Measurements from ENCODE around the gene ADCY4. TPM values are rescaled to one million over a fixed set of nuclear protein-coding genes. Genes with fewer than 3 reads are reported as not detected.

The ADCY4 gene
- total and polyA plus RNA-seq, 2 of the 13 experiments (the other 11 are each of a cell fraction or from before 2014, with no cell fraction given): 0.03 TPM; not detected in 1

DNA sequence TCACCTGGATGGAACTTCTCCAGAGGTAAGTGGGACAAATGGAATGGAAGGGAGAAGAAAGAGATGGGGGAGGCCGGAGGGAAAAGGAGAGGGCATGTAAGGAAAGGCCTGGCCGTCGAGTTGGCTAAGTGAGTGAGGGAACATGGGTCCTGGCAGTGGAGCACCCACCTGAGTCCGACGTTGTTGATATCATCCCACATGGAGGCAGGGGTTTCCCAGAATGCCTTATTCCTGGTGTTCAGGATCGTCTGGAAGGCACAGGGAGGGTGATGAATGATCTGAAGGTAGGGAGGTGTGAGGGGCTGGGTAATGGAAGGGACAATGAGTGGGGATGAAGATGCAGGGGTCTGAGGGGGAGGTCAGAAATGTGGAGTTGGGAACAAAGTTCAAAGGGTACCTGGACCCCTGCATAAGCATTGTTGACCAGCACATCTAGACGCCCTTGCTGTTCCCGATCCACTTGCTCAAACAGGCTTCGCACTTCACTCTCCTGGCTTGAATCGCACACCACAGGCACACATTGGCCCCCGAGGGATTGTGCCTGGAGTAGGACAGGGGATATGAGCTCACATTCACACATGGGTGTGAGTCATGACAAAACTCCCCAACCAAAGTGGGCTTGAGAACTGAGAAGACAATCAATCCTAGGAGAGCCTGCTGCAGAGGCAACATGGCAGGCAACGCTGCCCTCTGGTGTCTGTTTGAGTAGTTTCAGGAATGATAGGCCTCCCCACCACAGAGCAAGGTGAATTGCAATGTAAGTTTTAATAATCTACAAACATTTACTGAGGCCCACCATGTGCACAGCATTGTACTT, 38.3 kb downstream of the ADCY4 start (continued):
- TF ChIP-seq, protein P1, sequence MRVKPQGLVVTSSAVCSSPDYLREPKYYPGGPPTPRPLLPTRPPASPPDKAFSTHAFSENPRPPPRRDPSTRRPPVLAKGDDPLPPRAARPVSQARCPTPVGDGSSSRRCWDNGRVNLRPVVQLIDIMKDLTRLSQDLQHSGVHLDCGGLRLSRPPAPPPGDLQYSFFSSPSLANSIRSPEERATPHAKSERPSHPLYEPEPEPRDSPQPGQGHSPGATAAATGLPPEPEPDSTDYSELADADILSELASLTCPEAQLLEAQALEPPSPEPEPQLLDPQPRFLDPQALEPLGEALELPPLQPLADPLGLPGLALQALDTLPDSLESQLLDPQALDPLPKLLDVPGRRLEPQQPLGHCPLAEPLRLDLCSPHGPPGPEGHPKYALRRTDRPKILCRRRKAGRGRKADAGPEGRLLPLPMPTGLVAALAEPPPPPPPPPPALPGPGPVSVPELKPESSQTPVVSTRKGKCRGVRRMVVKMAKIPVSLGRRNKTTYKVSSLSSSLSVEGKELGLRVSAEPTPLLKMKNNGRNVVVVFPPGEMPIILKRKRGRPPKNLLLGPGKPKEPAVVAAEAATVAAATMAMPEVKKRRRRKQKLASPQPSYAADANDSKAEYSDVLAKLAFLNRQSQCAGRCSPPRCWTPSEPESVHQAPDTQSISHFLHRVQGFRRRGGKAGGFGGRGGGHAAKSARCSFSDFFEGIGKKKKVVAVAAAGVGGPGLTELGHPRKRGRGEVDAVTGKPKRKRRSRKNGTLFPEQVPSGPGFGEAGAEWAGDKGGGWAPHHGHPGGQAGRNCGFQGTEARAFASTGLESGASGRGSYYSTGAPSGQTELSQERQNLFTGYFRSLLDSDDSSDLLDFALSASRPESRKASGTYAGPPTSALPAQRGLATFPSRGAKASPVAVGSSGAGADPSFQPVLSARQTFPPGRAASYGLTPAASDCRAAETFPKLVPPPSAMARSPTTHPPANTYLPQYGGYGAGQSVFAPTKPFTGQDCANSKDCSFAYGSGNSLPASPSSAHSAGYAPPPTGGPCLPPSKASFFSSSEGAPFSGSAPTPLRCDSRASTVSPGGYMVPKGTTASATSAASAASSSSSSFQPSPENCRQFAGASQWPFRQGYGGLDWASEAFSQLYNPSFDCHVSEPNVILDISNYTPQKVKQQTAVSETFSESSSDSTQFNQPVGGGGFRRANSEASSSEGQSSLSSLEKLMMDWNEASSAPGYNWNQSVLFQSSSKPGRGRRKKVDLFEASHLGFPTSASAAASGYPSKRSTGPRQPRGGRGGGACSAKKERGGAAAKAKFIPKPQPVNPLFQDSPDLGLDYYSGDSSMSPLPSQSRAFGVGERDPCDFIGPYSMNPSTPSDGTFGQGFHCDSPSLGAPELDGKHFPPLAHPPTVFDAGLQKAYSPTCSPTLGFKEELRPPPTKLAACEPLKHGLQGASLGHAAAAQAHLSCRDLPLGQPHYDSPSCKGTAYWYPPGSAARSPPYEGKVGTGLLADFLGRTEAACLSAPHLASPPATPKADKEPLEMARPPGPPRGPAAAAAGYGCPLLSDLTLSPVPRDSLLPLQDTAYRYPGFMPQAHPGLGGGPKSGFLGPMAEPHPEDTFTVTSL (CRISPR knock-in tag; IDR thresholded peaks at IDR 0.05; ENCODE audit: borderline replicate concordance): no peak
- TF ChIP-seq ADNP (CRISPR knock-in tag; IDR thresholded peaks at IDR 0.05) (no peak), GFI1 (CRISPR knock-in tag; IDR thresholded peaks at IDR 0.05; ENCODE audit: borderline replicate concordance) (no peak), KLF11 (CRISPR knock-in tag; IDR thresholded peaks at IDR 0.05) (no peak), FOSL1 (CRISPR knock-in tag; IDR thresholded peaks at IDR 0.05; ENCODE audit: borderline replicate concordance) (no peak), ZNF350 (CRISPR knock-in tag; IDR thresholded peaks at IDR 0.05; ENCODE audit: borderline replicate concordance, low read depth) (no peak; the same call in 1 of the 2 replicates), ZNF235 (CRISPR knock-in tag; IDR thresholded peaks at IDR 0.05; ENCODE audit: borderline replicate concordance) (no peak), SOX13 (IDR thresholded peaks at IDR 0.05) (no peak), SOX13 (CRISPR knock-in tag; conservative IDR thresholded peaks at IDR 0.05 in 1 of 2, IDR thresholded peaks at IDR 0.05 in 1 of 2) (peak in 1 of 2 experiments; percentile 43; a peak in 1 of 4 replicates), CREB1 (IDR thresholded peaks at IDR 0.05) (peak; percentile 22; the same call in 1 of the 2 replicates), CREB1 (CRISPR knock-in tag; IDR thresholded peaks at IDR 0.05) (no peak), ZZZ3 (CRISPR knock-in tag; IDR thresholded peaks at IDR 0.05; ENCODE audit: borderline replicate concordance) (0 out of 2 replicates have a peak, but pooled peaks have one; percentile 14), TEAD2 (CRISPR knock-in tag; IDR thresholded peaks at IDR 0.05) (0 out of 2 replicates have a peak, but pooled peaks have one; percentile 14), ZNF550 (CRISPR knock-in tag; IDR thresholded peaks at IDR 0.05; ENCODE audit: borderline replicate concordance) (no peak), ZNF263 (CRISPR knock-in tag; IDR thresholded peaks at IDR 0.05) (no peak), MIER3 (CRISPR knock-in tag; IDR thresholded peaks at IDR 0.05; ENCODE audit: borderline replicate concordance) (peak; percentile 76; the same call in 1 of the 2 replicates), MTF1 (CRISPR knock-in tag; IDR thresholded peaks at IDR 0.05) (no peak), ZNF570 (CRISPR knock-in tag; IDR thresholded peaks at IDR 0.05; ENCODE audit: borderline replicate concordance) (no peak), ZNF749 (CRISPR knock-in tag; IDR thresholded peaks at IDR 0.05; ENCODE audit: borderline replicate concordance) (no peak), BHLHE40 (IDR thresholded peaks at IDR 0.05; ENCODE audit: low read length) (no peak), ZNF547 (CRISPR knock-in tag; IDR thresholded peaks at IDR 0.05) (no peak; the same call in 1 of the 2 replicates)
- TF ChIP-seq, protein P2, sequence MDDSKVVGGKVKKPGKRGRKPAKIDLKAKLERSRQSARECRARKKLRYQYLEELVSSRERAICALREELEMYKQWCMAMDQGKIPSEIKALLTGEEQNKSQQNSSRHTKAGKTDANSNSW (CRISPR knock-in tag; IDR thresholded peaks at IDR 0.05; ENCODE audit: borderline replicate concordance): 0 out of 2 replicates have a peak, but pooled peaks have one; percentile 13
- TF ChIP-seq, protein P3, sequence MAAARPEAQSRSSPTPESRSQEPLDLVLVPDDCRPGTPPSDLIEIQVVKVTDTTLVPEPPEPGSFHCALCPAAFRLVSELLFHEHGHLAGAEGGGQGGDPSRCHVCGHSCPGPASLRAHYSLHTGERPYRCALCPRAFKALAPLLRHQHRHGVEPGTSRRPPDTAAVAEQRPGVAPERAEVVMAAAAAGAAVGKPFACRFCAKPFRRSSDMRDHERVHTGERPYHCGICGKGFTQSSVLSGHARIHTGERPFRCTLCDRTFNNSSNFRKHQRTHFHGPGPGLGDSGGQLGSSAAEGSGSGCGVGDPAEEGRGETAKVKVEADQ (CRISPR knock-in tag; IDR thresholded peaks at IDR 0.05; ENCODE audit: borderline replicate concordance): 0 out of 2 replicates have a peak, but pooled peaks have one; percentile 19

Data from HepG2 (cell line).